ENCODE measurements around the gene KRT39.
"Not testable (repeated sequence)": the region's sequence is repeated elsewhere in the genome, so short reads cannot be mapped to it uniquely, and the experiment has no call there.

KRT39 gene

DNA sequence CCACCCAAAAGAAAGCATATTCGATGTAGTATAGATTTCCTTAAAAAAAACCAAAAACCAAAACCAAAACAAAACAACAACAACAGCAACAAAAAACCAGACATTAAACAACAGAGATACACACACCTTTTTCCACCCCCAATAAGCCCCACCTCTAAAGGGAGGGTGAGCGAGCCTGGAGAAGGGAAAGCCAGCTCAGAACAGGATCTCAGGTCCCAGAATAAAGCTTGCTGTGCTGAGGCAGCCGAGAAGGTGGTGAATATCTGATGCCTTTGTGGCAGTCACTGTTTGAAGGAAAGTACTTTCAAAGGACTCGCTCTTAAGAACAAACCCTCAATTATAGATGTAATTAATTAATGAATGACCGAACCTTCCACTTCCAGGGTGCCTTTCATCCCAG, 29.8 kb downstream of the KRT39 start:
- no peak for DNase-seq

DNA sequence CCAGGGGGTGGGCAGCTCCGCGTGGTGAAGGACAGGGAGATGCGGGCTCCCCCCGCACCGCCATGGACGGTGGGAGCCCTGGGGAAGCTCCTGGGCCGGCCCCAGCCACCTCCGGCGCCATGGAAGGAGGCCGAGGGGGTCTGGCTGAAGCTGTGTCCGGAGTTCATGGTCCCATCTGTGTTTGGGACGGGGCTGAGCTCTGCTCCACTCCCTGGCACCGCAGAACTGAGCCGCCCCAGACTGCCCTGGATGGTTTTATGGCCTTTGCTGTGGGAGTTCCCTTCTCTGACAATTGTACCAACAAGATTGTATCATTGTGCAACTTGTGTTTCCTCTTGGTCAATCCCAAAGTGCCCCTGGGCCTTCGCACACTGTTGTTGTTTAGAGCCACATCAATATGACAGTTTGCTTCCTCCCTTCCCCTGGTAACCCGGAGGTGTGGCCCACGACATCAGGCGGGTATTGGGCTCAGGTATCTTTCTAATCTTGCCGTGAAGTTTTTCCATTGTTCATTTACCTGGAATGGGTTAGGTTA, 30.2 kb downstream of the KRT39 start:
- no peak for DNase-seq

DNA sequence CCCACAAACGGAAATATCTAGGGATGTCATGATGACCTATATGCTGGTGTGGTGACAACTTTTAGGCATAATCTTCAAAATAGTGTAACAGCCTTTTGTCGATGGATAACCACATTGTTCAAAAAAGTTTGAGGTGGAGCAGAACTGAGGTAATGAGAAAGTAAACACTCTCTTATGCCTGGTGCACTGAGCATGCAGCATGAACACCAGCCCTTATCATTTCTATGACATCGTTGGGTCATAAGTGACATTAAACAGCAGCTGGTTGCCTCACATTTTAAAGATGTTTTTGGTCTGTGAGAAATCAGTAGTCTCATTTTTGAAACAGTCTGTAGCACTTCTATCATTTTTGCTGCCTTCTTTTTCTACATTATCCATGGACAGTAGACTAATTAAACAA, 31.1 kb downstream of the KRT39 start:
- no peak for DNase-seq

DNA sequence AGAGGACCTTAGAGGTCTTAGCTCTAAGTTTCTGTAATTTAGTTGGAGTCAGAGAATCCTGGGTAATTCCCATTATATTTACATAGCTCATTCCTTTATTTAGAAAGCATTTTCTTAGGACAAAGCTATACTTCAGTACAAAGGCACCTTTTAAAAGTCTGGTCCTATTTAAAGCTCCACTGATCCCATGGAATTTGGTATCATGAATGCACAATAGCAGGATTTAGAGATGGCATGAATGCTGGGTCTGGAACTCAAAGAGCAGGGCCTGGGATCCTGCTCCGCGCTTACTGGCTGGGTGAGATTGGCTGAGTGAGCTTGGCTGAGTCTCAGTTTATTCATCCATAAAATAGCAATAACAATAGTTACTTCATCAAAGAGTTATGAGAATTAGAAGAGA, 34.1 kb downstream of the KRT39 start:
- DNase-seq = no peak

DNA sequence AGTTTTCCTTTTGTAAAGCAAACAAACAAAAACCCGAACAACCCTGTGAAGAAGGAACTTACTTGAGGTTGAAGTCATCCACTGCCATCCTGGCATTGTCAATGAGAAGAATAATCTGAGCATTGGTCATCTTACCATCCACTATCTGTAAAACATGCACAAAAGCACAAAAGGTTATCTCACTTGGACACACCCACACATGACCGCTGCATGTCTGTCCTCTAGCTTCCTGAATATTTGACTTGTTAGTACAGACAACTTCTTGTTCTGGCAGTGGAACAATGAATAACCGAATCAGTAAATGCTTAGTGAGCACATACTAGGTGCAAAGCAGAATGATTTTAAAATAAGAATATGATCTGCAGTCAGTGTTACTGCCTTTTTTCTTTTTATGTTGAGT, 35.4 kb downstream of the KRT39 start:
- DNase-seq = no peak

DNA sequence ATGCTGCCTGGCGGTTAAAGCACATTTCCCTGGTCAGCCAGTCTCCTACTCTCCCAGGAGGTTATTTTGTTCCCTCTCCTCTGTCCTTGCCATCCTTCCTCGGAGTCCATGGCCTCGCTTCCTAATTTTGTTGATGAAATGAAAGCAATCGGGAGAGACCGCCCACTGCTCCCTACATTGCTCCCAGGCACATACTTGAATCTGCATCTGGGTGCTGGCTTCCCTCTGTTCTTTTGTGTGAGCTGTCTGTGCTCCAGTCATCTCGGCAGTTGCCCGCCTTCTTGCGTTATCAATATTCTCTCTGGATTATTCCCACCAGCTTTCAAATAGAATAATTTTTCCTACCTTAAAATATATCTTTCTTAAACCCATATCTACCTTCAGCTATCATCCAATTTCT, 40.4 kb downstream of the KRT39 start:
- DNase-seq = no peak

DNA sequence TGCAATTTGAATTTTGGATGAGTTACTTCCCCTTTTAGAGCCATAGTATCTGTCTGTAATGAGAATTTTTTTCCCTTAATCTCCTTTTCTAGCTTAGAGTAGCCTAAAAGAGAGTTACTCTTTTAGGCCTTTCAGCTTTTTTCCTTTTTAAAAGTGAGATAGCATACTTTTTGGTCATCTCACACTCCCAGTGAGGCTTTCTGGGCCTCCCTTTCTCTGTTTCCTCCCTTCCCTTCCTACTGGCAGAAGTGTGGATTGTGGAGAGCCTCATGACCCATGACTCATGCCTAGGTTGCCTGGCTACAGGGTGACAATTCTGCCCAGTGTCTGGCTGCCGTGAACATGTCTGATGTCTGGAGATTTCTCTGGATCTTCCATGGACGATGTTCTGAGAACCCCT, 44.5 kb downstream of the KRT39 start:
- peak; percentile 71 to 75 for DNase-seq

DNA sequence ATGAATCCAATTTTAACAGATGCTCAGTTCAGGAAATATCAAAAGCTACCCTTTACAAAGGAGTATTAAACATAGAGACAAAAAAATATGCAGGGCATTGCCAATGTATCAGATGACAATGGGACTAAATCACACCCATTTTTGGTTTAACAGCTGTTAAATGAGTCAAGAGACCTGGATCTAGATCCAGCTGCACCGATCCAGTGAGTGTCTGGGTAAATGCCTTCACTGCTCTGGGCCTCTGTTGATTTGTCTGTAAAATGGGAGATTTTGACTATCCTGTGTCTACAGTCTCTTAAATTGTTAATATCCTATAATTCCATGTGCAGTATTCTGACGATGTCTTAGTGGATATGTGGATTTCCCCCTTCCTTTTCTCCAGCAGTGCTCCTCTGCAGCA, 45.7 kb downstream of the KRT39 start:
- no peak for DNase-seq

DNA sequence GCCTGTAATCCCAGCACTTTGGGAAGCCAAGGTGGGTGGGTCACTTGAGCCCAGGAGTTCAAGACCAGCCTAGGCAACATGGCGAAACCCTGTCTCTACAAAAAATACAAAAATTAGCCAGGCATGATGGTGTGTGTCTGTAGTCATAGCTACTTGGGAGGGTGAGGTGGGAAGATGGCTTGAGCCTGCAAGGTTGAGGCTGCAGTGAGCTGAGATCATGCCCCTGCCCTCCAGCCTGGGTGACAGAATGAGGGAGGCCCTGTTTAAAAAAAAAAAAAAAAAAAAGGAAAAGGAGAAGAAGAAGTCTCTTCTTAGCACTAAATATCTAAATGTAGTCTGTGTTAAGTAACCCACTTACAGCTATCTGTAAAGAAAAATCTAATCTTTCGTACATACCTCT, 49.6 kb downstream of the KRT39 start:
- DNase-seq = not testable (repeated sequence)

DNA sequence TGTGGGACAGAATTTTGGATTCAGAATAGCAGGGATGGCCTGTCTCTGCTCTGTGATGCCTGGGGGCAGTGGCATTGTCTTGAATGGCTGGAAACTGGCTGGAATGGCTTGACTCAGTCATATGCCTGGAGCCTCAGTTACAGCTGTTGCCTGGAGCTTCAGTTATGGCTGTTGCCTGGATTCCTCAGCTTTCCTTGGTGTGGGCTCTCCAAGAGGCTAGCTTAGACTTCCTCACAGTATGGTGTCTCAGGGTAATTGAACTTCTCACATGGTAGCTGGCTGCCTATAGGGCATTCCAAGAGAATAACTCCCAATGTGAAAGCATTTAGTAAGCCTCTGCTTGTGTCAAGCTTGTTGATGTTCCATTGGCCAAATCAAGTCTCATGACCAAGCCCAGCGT, 50.4 kb downstream of the KRT39 start:
- no peak for DNase-seq

DNA sequence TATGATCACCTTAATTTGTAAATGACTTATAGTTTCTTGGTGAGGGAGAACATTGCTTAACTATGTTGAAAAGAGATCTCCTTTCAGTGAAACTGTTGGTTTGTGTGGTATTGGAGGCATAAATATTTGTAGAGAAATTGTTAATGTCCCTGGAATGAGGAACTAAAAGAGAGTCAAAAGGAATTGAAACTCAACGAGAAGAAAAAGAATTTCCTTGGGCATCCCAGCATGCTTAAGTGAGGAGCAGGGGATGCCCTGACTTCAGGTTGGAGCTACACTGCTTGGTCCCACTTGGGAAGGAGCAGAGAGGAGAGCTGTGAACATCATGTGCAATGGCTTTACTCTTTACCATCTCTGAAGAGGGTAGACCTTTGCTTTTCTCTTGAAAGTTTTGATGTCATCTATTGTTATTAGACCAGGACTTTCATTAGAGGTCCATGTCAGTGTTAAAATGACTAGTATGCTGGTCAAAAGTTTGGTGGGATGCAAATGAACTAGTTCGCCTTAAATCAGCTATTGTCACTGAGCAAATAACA, 51.0 kb downstream of the KRT39 start:
- no peak for DNase-seq

DNA sequence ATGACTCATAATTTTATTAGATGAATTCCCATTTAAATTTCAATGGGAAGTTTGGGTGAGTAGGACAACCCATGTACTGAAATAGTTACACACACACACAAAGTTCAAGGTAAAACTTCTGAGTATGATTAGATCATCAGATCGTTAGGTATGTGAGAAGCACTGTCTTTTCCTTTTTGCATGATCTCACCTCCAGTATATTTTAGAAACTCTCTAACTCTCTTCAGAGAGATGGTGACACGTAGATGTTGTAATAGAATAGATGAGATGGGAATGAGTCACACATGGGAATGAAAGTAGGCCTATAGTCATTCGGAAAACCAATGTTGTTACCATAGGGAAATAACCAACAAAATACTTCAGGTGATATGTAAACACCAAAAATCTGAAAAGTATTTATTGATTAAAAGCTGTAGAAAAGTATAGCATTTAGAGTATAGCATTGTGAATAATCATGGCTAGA, 51.5 kb downstream of the KRT39 start:
- no peak for DNase-seq

DNA sequence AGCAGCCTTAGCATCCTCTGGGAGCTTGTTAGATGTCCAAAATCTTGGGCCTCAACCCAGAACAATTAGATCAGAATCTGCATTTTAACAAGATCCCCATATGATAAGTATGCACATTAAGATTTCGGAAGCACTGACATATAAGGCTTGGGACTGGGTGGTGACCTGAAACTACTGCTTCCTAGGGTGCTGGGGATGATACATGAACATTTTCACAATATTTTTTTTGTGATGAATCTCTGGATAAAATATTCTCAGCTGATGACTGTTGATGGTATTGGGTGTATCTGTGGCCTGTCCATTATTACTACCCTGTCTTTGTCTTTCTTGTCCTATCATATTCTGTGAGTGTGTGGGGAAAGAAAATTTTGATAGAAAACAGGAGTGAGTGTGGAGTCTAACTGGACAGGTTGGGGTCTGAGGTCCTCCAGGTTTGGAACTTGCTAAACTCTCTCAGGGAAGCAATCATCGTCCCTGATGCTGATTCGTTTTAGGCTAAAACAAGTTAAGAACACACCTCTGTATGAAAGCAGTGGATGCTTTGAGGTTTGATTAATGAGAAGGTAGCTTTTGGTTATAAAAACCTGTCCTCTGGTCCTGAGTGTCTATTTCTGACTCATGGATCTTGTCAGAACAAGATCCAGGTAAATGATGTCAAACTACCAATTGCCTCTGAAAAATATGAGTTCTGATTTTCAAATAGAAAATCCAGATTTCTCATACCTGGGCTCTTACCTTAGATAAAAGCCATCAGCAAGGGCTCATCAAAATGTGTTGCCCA, 52.5 kb downstream of the KRT39 start:
- no peak for DNase-seq

DNA sequence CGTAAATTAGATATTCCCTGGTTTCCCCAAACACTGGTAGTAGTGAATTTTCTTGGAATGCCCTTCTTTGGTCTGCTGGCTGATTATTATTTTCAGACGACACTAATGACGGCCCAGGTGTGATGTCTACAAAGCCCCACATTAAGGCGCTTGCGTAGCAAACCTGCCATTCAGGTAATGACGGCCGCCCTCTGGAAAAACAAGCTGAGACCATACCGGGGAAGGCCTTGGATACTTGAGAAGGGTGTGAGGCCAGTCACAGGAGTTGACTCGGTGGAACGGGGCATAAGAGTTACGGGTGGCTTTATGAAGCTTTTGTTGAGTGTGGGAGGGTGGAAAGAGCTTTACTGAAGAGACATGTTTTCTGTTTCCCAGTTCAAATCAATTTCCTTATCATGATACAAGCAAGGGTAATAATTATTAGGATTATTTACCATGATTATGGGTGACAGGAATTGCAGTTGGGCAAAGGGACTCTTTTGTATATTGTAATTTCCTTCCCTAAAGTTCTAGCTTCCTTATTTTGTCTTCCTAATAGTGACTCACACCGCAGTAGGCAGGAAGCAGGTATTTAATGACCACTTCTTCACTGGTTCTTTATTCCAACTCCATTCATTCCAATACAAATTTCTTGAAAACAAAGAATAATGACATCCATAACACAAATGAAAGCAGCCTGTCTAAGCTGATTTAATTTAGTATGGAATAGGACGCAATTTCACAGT, 54.1 kb downstream of the KRT39 start:
- peak; percentile 85 for DNase-seq

DNA sequence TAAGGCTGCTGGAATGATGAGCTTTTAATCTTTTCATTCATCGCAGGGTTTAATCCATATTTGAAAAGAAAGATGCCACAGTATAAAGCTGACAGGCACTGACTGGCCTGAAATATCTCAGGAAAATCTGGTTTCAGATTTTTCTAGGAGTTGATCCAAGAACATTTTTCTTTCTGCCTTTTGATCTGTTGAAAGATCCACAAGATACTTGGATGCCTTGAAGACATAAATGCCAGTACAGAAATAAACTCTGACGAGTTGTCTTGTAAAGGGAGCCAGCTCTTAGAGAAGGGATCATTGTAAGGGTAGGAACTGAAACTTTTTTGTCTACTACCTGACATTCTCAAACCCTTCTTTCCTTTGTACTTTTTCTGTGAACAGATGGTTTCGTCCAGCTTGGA, 56.3 kb downstream of the KRT39 start:
- no peak for DNase-seq

DNA sequence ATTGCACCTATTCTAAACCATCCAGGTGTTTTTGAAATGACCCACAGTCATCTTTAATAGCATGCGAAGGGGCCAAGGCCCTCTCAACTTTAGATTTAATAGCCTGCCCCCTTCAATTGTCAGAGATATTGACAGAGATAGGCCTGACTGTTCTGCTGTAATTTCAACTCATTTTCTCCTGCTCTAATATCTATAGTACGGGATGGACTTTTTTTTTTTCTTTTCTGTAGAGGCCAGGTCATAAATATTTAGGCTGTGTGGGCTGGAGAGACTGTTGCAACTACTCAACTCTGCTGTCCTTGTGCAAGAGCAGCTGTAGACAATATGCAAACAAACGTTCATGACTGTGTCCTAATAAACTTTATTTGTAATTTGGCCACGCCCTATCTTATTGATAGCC, 57.0 kb downstream of the KRT39 start:
- no peak for DNase-seq

DNA sequence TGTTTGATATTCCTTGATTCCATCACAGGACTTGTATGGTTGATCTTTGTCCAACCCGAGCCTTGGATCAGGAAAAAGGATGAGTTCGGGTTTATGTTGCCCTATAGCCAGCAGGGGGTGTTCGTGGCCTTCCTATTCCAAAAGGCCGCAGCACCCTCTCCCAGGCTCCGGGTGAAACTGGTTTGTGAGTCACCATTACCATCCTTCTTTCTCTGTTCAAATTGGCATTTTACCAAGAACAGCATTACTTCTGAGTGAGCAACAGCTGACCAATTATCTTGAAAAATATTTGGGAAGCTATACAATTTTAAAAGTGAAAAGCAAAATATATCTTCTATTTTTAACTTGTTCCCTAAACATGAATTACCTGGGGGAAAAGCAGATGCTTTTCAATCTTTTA, 57.4 kb downstream of the KRT39 start:
- peak; percentile 79 to 88 for DNase-seq
